ENCODE measurements around the gene SEMA5A.

The SEMA5A gene

DNA sequence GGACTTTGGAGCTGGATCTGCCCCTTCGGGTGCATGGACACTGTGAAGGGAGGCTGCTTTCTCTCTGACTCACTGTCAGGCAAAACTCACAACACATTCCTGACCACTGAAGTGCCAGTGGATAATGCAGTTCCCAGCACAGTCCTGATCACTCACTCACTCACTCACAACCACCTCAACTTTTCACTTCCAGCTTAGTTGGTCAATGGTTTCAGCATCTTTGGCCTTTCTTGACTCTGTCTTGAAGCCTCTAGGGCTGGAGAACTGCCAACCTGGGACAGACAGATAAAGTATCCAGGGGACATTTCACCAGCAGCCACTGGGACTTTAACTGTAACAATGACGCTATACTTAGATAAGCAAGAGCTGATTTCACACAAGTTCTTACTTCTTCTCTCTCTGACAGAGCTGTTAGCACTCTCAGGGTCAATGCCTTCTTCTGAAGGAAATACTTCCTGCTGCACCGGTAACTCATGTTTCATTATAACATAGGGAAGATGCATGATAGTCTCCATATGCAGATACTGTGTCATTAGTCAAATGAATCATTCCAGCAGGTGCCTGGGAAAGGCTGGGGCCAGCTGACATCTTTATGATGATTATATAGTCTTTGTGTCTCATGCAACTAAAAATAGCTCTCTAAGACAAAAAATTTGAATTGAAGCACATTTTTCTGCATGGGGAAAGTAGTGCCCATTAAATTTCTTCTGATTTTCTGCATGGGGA, 499.0 kb downstream of the SEMA5A start:
- no peak for DNase-seq

DNA sequence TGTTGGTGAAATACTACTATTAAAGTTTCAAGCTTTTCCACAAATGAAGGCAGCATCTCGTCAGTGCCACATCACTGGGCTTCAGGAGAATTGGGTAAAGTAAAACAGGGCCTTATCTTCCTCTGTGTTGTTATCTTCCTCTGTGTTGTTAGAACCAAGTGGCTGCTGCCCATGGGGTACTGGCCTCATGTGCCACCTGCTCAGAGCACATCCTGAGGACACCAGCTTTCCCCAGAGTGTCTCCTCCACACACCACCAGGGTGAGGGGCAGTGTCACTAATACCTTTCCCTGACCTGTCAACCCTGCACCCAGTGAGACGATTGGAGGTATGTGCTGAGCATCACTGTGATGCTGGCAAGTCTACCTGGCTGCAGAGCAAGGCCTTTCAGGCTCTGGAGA, 499.9 kb downstream of the SEMA5A start:
- no peak for DNase-seq

DNA sequence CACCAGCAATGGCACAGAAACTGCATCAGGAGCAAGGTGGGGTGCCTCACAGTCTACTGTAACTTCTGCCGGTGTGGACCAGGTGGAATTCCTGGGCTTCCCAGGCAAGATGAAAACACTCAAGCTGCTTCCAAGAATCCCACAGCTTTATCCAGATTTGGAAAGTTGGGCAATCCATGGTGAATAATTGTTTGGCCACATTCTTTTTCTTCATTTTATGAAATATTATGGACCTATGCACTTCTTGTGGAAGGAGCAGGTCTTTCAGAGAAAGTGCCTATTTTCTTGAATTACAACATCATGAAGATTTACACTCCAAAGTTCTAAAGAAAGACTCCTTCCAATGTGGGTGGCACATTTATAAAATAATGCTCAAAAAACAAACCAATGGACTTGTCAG, 503.6 kb downstream of the SEMA5A start:
- no peak for DNase-seq

DNA sequence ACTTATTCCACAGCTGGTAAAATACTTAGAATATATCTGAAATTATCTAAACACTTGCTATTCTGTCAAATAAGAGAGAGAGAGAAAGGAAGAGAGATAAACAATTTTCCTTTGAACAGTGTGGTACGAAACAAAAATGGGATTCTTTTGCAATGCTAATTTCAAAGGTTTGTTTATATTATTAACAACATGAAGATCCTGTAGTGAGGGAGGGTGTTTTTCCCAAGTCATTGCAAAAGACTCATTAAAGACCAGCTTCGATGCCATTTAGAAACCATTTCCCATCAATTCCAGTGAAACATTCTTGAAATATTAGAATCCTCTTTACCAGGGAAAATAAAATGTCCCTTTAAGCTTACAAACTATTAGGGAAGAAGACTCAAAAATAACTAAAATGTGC, 505.4 kb downstream of the SEMA5A start:
- no peak for DNase-seq

DNA sequence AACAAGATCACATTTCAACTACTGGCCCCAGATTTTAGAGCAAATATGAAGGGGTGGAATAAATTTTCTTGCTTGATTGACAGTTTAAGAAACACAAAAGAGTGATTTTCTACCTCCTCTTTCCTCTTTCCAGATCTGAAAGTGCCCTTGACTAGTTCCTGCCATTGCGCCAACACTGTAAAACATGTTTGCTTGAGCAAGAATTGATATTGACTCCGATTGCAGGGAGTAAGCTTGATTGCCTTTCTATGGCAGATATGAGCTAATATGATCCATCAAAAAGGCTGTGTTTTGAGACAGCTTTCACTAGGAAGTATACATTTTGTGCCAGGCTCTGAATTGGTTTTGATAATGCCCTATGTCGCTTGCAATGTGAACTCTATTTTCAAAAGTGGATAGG, 508.8 kb downstream of the SEMA5A start:
- DNase-seq = no peak

DNA sequence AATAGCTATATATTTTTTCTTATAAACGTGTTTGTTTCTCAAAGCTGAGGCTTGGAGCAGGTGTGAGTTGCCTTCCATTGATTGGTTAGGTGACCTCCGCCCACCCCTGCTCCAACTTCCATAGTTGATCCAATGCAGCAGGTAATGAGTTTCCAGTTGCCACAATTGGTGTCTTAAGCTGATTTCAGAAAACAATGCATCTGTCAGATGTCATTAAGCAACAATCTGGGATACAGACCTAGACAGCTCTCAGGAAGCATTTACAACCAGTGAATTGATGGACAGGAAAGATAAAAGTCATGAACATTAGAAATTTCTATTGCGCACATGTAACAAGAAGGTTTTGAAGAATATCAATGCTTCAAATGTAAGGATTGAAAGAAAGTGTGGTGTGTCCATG, 510.5 kb downstream of the SEMA5A start:
- DNase-seq = no peak

DNA sequence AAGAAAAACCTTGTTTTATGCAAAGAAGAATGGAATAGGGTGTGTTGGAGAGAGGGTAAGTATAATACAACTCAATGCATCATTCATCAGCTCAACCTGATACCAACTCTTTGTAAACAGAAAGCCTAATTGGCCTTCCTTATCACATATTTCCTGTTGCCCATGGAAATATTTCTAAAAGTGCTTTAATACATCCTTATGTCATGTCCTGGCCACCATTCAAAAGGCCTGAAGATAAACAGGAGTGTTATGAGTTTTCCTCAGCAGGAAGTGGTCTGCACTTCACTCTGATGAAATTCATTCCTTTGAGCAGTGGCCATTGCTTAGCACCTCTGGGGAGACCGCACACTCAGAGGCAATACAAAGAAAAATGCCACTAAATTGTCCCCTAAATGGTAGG, 511.2 kb downstream of the SEMA5A start:
- DNase-seq = no peak

DNA sequence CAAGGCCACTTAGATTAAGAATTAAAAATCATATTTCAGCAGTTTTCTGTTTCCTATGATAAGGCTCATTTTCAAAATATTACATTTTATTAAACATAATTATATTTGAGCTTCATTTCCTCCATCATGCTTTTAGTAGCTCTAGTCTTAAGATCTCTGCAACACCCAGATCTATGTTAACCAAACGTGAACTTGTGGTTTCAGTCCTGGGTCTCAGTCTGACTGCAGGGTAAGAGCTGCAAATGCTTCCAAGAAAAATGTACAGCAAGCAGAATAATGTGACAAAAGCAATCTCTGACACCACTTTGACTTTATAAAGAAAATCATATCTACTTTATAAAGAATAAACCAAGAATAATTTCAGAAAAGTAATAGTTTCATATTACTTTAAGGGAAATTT, 512.4 kb downstream of the SEMA5A start:
- DNase-seq = no peak

DNA sequence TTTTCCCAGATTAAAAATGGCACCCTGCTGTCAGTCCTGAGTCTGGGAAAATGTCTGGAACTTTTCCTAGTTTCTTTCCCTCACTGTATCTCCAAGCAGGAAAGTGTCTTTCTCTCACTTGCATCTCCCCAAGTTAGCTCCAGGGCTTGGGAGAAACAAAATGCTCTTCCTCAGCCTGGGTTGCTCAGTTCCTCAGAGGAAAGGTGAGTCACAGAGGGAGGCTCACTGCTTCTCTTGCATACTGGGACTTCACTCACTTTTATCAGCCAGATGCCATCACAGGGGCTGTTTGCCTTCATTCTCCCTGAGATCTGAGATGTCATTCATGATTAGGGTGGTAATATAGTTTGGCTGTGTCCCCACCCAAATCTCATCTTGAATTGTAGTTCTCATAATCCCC, 519.9 kb downstream of the SEMA5A start:
- DNase-seq = no peak

DNA sequence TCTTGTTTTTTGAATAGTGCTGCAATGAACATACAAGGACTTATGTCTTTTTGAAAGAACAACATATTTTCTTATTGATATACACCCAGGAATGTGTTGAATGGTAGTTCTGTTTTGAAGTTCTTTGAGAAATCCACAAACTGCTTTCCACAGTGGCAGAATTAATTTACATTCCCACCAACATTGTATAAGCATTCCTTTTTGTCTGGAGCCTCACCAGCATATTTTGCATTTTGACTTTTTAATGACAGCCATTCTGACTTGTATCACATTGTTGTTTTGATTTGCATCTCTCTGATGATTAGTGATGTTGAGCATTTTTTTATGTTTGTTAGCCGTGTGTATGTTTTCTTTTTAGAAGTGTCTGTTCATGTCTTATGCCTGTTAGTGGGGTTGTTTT, 524.9 kb downstream of the SEMA5A start:
- DNase-seq = no peak

DNA sequence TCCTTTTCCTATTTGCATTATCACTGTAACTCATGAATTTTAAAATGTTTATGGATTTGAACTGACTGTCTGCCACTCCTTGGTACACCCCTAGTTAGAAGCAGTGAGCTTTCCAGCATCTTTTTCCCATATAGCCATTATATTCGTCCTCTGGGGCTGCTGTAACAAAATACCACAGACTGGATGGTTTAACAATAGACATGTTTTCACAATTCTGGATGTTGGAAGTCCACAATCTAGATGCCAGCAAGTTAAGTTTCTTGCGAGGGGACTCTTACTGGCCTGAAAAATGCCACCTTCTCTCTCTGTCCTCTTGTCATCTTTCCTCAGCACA, 530.0 kb downstream of the SEMA5A start:
- no peak for DNase-seq

DNA sequence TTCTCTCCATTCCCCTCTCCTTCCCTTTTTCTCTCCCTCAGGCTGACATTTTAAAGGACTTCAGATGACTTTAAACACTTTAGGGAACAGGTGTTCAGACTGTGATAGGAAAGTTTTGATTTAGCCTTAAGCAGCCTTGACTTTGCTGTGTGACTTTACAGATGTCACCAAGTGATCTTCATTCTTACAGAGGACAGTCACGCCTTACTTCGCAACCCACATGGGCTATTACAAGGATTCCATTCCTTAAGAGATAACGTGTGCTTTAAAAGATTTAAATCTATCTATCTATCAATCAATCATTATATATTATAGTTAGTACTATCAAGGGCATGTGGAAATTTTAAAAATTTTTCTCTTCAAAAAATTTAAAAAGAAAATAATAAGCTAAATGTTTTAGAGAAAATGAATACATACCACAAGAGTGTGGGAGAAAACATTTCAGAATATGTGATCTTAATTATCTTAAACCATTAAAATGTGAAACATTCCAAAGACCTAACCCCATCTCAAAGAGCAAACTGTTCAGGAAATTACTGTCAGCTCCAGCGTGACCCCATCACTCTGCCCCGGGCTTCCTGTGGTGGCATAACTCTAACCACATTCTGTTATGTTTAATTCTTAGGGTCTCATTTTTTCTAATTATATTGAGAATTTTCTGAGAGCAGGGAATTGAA, 530.5 kb downstream of the SEMA5A start:
- DNase-seq = no peak

DNA sequence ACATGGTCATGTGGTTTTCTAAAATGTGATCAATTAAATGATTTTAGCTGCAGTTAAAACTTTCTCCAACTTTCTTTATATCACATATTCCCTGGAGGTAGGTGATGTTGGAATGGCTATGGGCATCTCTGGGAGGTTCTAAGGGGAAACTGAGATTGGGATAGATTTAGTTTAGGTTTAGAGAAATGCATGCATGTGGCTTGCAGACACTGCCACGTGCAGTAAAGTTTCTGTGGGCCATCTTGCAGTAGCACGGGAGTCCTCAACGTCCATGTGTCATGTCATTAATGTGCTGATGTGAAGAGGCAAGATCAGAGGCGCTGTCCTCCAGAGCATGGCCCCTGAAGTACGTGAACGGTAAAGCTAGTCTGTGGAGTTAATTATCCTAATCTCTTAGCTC, 532.7 kb downstream of the SEMA5A start:
- no peak for DNase-seq

DNA sequence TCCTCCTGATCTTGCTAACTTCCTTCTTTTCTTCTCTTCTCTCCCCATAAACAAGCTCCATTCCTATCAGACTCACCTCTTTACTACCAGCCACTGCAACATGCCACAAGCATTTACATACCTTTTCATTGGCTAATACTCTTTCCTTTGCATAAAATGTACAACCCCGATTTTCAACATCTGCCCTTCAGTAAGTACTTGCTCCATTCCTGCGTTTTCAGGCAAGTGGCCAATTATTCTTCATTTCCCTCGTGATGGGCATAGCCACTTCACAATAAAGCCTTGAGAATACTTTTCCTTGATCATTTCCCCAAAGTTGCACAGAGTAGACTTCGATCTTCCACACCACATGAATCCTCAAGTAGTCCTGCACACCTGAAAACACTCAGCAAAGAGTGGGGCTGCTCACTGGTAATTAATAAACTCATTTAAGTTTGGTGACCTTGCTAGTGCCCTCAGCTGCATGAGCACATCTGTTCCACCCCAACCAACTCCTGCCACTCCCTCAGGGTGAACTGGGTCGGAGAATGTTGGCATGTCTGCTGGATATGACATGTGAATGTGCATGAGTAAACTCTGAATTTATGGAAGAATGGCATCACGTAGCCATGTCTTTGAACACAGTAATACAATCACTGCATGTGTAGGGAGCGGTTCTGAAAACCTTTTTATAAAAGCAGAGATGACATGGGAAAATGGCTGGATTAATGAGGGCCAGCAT, 535.8 kb downstream of the SEMA5A start:
- DNase-seq = no peak

DNA sequence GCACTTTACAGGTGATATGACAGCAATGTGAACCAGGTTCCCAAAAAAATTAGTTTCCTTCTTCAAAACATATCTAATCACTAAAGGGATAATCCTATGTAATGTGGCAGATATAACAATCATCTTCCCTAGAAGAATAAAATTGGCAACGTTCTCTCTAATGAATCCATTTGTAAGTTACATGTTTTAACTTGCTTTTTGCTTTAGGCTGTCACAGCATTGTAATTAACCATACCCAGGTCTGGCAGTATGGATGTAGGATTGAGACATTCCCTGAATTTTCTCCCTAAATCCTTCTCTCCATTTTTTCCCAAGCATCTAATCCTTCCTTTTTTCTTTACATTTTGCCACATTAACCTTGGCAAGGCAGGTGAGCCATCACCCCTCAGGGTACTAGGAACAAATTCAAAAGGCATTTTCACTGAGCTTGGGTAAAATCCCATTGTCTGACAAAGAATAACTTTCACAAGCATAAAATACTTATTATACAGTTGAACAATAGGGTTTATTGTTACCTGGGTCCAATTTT, 548.3 kb downstream of the SEMA5A start:
- DNase-seq = no peak

DNA sequence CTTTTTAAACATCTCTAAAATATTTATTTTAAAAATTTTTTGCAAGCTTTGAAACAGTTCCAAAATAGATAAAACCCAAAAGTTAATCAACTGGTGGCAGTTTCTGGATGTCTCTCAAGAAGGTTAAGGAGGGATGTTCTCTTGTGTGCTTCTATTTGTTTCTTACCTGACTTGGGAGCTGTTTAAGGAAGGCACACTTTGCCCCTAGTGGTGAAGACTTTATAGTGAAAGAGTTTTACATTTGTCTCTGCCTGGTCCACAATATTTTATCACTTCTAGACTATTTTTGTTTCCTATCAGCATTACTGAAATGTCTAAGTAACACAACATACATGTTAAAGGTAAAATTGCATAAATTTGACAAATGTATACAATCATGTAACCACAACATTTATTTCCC, 552.8 kb downstream of the SEMA5A start:
- no peak for DNase-seq

All from right forelimb (tissue), 1 donor.